Breast epithelium (tissue), 3 donors: ENCODE measurements around the gene TSR3.

Experiments
- POLR2A ChIP-seq: fragments of 450-650 bp; IDR thresholded peaks from one replicate; pipeline ENCODE4 v1.6.1; 2016; ENCODE audit warnings: antibody characterized with exemption, mild to moderate bottlenecking, moderate library complexity
- POLR2AphosphoS5 ChIP-seq, 3 donors: sonication (generic); formaldehyde crosslinking; IDR thresholded peaks; one replicate each; pipeline ENCODE4 v1.6.1; 2017; ENCODE audit warnings: antibody characterized with exemption in 3 of 3
- TF ChIP-seq, protein P1 (sequence below), 3 donors: fragments of 450-650 bp; IDR thresholded peaks; one replicate each; pipeline ENCODE4 v1.5.1; 2016 to 2017; ENCODE audit warnings: antibody characterized with exemption in 3 of 3, mild to moderate bottlenecking in 3 of 3, moderate library complexity in 3 of 3

DNA sequence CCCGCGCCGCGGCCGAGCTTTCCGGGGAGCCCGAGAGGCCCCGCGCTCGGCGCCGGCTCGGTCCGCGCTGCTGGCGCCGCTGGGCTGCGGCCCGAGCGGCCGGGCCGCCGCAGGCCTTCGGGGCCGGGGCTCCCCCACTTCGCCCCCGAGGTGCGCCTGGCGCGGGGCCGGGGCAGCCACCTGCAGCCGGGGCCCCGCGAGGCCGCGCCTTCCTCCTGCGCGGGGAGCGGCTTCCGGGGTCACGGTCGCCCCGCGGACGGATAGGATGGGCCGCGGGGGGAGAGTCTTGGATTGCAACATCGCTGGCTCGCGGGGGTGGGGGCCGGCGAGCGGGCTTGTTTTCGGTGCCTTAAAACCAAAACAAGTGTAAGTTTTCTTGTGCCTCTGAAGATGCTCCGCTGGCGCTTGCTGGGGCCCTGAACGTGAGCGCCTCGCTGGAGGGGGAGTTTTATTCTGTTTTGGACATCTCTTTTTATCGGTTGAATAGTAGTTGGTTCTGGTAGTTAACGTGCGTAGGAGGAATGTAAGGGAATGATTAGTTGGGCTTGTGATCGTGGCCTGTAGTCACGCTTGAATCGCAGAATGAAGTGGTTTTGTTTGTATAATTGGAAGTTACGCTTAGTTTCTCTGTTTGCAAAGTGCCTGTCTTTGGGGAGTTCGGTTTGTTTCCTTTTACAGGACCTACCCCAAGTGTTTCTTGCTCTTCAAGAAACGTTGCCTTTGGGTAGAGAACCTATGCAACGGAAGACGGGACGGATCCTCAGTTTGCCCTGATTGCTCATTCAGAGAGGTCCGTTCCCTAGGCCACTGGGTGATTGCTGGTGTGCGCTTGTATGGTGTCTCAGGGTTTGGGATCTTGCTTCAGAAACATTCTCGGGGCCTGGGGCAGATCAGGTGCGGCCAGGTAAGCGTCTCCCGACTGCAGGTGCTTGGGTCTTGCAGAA lies 41.5 kb downstream of the TSR3 start:
- TF ChIP-seq POLR2A (no peak), POLR2AphosphoS5 (IDR thresholded peaks at IDR 0.05) (peak; percentile 8 to 67 (median 21))
- TF ChIP-seq, protein P1, sequence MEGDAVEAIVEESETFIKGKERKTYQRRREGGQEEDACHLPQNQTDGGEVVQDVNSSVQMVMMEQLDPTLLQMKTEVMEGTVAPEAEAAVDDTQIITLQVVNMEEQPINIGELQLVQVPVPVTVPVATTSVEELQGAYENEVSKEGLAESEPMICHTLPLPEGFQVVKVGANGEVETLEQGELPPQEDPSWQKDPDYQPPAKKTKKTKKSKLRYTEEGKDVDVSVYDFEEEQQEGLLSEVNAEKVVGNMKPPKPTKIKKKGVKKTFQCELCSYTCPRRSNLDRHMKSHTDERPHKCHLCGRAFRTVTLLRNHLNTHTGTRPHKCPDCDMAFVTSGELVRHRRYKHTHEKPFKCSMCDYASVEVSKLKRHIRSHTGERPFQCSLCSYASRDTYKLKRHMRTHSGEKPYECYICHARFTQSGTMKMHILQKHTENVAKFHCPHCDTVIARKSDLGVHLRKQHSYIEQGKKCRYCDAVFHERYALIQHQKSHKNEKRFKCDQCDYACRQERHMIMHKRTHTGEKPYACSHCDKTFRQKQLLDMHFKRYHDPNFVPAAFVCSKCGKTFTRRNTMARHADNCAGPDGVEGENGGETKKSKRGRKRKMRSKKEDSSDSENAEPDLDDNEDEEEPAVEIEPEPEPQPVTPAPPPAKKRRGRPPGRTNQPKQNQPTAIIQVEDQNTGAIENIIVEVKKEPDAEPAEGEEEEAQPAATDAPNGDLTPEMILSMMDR (IDR thresholded peaks at IDR 0.05) = no peak
